Smooth muscle cell (in vitro differentiated cells): ENCODE results near the gene PEG3. TPM values are rescaled to one million over a fixed set of nuclear protein-coding genes. Genes with fewer than 3 reads are reported as not detected.
"Not testable (repeated sequence)": the region's sequence is repeated elsewhere in the genome, so short reads cannot be mapped to it uniquely, and the experiment has no call there.

Experiments
- DNase-seq: peaks from one replicate; lab custom pipeline; 2025; ENCODE audit not compliant: unreplicated experiment; lab: John Stamatoyannopoulos, UW
- H2AFZ ChIP-seq: fragments of 200-600 bp; sonication (generic); 2 replicates; pipeline ENCODE4 v1.6.0; 2016; ENCODE audit warnings: antibody characterized with exemption, low read depth, mild to moderate bottlenecking
- H3F3A ChIP-seq: fragments of 200-600 bp; sonication (generic); 2 replicates; pipeline ENCODE4 v1.6.0; 2017; ENCODE audit warnings: antibody characterized with exemption, low read depth
- H3K27ac ChIP-seq: fragments of 200-600 bp; sonication (generic); 2 replicates; pipeline ENCODE4 v1.5.1; 2016; ENCODE audit warnings: low read depth, mild to moderate bottlenecking
- H3K27me3 ChIP-seq: fragments of 200-600 bp; sonication (generic); 2 replicates; pipeline ENCODE4 v1.6.1; 2016; ENCODE audit warnings: low read depth, mild to moderate bottlenecking
- H3K36me3 ChIP-seq: fragments of 200-600 bp; sonication (generic); 2 replicates; pipeline ENCODE4 v1.5.1; 2016; ENCODE audit warnings: low read depth
- H3K4me1 ChIP-seq: fragments of 200-600 bp; sonication (generic); 2 replicates; pipeline ENCODE4 v1.5.1; 2016; ENCODE audit warnings: low read depth
- H3K4me2 ChIP-seq: fragments of 200-600 bp; sonication (generic); 2 replicates; pipeline ENCODE4 v1.6.0; 2016; ENCODE audit warnings: mild to moderate bottlenecking
- H3K4me3 ChIP-seq: fragments of 200-600 bp; sonication (generic); 2 replicates; pipeline ENCODE4 v1.5.1; 2016; ENCODE audit warnings: mild to moderate bottlenecking
- H3K79me2 ChIP-seq: fragments of 200-600 bp; sonication (generic); 2 replicates; pipeline ENCODE4 v1.6.0; 2016; ENCODE audit warnings: low read depth, mild to moderate bottlenecking
- H3K9ac ChIP-seq: fragments of 200-600 bp; sonication (generic); 2 replicates; pipeline ENCODE4 v1.6.0; 2016; ENCODE audit warnings: low read depth
- H3K9me3 ChIP-seq: fragments of 200-600 bp; sonication (generic); replicated peaks from 2 replicates; pipeline ENCODE4 v1.5.1; 2016; ENCODE audit warnings: low read depth
- H4K20me1 ChIP-seq: fragments of 200-600 bp; sonication (generic); 2 replicates; pipeline ENCODE4 v1.6.0; 2016; ENCODE audit warnings: low read depth
- CTCF ChIP-seq: fragments of 200-600 bp; sonication (generic); IDR thresholded peaks from 2 replicates; pipeline ENCODE4 v1.5.1; 2017; ENCODE audit warnings: borderline replicate concordance, mild to moderate bottlenecking, antibody characterized with exemption; ENCODE audit not compliant: insufficient read depth, poor library complexity, severe bottlenecking
- WGBS: methylation state at CpG from one replicate; pipeline ENCODE4 v1.1.7; 2016; ENCODE audit warnings: low lambda C conversion rate; 5-methylcytosine and 5-hydroxymethylcytosine counted together
- polyA plus RNA-seq: library from polyadenylated mRNA; unstranded; fragments of >200 nt; fragmentation: Nextera tagmentation; extraction: Ambion mirVana; gene quantifications from 2 replicates; pipeline ENCODE4 v1.2.1, GENCODE V29; 2016
- total RNA-seq: library from RNA; depleted of rRNA; stranded (reverse); fragments of >200 nt; gene quantifications from 2 replicates; pipeline ENCODE4 v1.2.3, GENCODE V29; 2014

PEG3 gene
- total and polyA plus RNA-seq, 2 experiments from 2014 or later = 0.54 TPM; not detected in 1

- H3K79me2 ChIP-seq = no peaks in the 10 kb centered on the region
- H3K9ac ChIP-seq = no peak overlapping the region
- H3K27me3 ChIP-seq = no peaks in the 10 kb centered on the region
- no peaks in the 10 kb centered on the region for H3F3A ChIP-seq
- H3K27ac ChIP-seq = no peak overlapping the region
- no peaks in the 10 kb centered on the region for H3K4me1 ChIP-seq
- H3K4me2 ChIP-seq = no peak overlapping the region
- no peaks in the 10 kb centered on the region for H3K36me3 ChIP-seq
- 81% methylated on average over 4 of the region's 4 CpGs for WGBS
- no peak for DNase-seq
- H3K9me3 ChIP-seq = peaks cover 14% of the 10 kb centered on the region
- H4K20me1 ChIP-seq = no peaks in the 10 kb centered on the region
- H2AFZ ChIP-seq = no peak overlapping the region
- H3K4me3 ChIP-seq = no peak overlapping the region
- no peak for TF ChIP-seq CTCF
Measured at GRCh38 chr19:56858026-56858425, 17.5 kb upstream of the PEG3 start.

DNA sequence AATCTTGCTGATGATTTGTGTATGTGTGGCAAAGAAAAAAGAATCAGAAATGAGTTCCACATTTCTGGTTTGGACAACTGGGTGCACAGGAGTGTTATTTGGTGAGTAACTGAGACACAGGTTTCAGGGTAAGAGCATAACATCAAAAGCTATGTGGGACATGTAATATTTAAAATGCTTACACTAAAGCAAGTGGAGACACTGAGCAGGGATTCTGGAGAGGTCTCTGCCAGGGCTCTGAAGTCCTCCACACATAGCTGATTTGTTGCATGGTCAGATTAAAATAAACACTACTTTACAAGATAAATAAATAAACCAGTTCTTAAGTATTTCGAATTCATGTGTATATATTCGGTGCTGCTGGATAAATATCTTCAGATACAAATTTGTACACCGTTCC is 16.3 kb upstream of the PEG3 start:
- H3K27me3 ChIP-seq = no peaks in the 10 kb centered on the region
- H3F3A ChIP-seq = no peaks in the 10 kb centered on the region
- no peak overlapping the region for H3K4me3 ChIP-seq
- no peak overlapping the region for H2AFZ ChIP-seq
- H3K36me3 ChIP-seq = no peaks in the 10 kb centered on the region
- DNase-seq = no peak
- TF ChIP-seq CTCF = no peak
- H3K4me2 ChIP-seq = no peak overlapping the region
- no peak overlapping the region for H3K9ac ChIP-seq
- H3K79me2 ChIP-seq = no peaks in the 10 kb centered on the region
- 59% methylated on average over 3 of the region's 3 CpGs for WGBS
- peaks cover 9% of the 10 kb centered on the region for H3K9me3 ChIP-seq
- no peaks in the 10 kb centered on the region for H3K4me1 ChIP-seq
- H3K27ac ChIP-seq = no peak overlapping the region
- no peaks in the 10 kb centered on the region for H4K20me1 ChIP-seq

- H3K9me3 ChIP-seq, H3K36me3 ChIP-seq, H3K79me2 ChIP-seq, H4K20me1 ChIP-seq, H3F3A ChIP-seq, H3K4me1 ChIP-seq, H3K4me2 ChIP-seq, H3K27me3 ChIP-seq, H3K27ac ChIP-seq, H2AFZ ChIP-seq, H3K9ac ChIP-seq, H3K4me3 ChIP-seq, DNase-seq: not testable (repeated sequence)
- 69% methylated on average over 2 of the region's 2 CpGs for WGBS
Measured at GRCh38 chr19:56852361-56852760, 11.8 kb upstream of the PEG3 start.

DNA sequence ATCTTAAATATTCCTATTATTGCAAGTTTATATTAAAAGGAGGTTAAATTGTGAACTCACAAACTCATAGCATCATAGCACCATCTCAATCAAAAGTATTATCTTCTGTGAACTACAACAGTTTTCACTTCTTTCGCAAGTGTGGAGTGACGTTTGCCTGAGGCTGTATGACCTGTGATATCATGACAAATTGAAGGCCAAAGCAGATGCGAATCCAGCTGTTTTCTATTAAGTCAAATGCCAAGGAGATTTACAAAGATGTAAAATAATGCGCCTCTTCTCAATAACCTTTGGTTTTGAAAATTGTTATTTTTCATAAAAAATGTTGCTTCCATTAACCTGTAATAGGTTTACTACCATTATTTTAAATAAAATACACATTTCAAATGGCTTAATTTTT is 7.6 kb upstream of the PEG3 start:
- no peaks in the 10 kb centered on the region for H3K79me2 ChIP-seq
- H3F3A ChIP-seq = no peaks in the 10 kb centered on the region
- no peaks in the 10 kb centered on the region for H4K20me1 ChIP-seq
- H3K4me3 ChIP-seq = no peak overlapping the region
- no peak overlapping the region for H3K4me2 ChIP-seq
- DNase-seq = no peak
- no peaks in the 10 kb centered on the region for H3K36me3 ChIP-seq
- no peaks in the 10 kb centered on the region for H3K27me3 ChIP-seq
- no peak overlapping the region for H3K9ac ChIP-seq
- WGBS = 70% methylated on average over 4 of the region's 4 CpGs
- no peak for TF ChIP-seq CTCF
- H3K9me3 ChIP-seq = peaks cover 9% of the 10 kb centered on the region
- H3K4me1 ChIP-seq = no peaks in the 10 kb centered on the region
- H2AFZ ChIP-seq = no peak overlapping the region
- no peak overlapping the region for H3K27ac ChIP-seq
